ENCODE results near the gene KCNJ5.

Gene KCNJ5

GRCh38 chr11:128910576-128910975 lies 19.4 kb downstream of the KCNJ5 start:
- H3K4me3 ChIP-seq (ENCODE audit: low read depth in 1 of 2, low read length in 2 of 2), result no peak overlapping the region
- no peak overlapping the region for H3K27ac ChIP-seq (ENCODE audit: low read length)
- DNase-seq (no peak), ATAC-seq (ENCODE audit: insufficient read depth, low read depth) (no peak)
- no peaks in the 10 kb centered on the region for H3K36me3 ChIP-seq (ENCODE audit: insufficient read depth, low read length)
- no peak overlapping the region for H3K4me2 ChIP-seq (ENCODE audit: insufficient read depth, low read length)
- H3K9ac ChIP-seq (ENCODE audit: low read depth, low read length), result no peak overlapping the region
- no peak overlapping the region for H2AFZ ChIP-seq (ENCODE audit: low read depth, low read length)
- H3K9me3 ChIP-seq (ENCODE audit: insufficient read depth, low read length, severe bottlenecking), result no peaks in the 10 kb centered on the region
- no peaks in the 10 kb centered on the region for H3K79me2 ChIP-seq (ENCODE audit: insufficient read depth, low read length)
- TF ChIP-seq EZH2 (IDR thresholded peaks at IDR 0.05; ENCODE audit: borderline replicate concordance, low read depth, low read length, severe bottlenecking) (no peak), CTCF (IDR thresholded peaks at IDR 0.05; ENCODE audit: borderline replicate concordance, extremely low read depth, low read length, poor library complexity, severe bottlenecking) (no peak)
- H3K4me1 ChIP-seq (ENCODE audit: insufficient read depth, low read length), result no peaks in the 10 kb centered on the region
- H3K27me3 ChIP-seq (ENCODE audit: insufficient read depth, low read length, poor library complexity), result peaks cover 16% of the 10 kb centered on the region
- no peaks in the 10 kb centered on the region for H4K20me1 ChIP-seq (ENCODE audit: insufficient read depth, low read length)

- no peak for DNase-seq
- no peak overlapping the region for H3K27ac ChIP-seq (ENCODE audit: low read length)
- H3K9me3 ChIP-seq (ENCODE audit: insufficient read depth, low read length, severe bottlenecking), result no peaks in the 10 kb centered on the region
- H3K4me2 ChIP-seq (ENCODE audit: insufficient read depth, low read length), result no peak overlapping the region
- H3K9ac ChIP-seq (ENCODE audit: low read depth, low read length), result no peak overlapping the region
- no peak for ATAC-seq (ENCODE audit: insufficient read depth, low read depth)
- peaks cover 13% of the 10 kb centered on the region for H3K27me3 ChIP-seq (ENCODE audit: insufficient read depth, low read length, poor library complexity)
- H3K4me1 ChIP-seq (ENCODE audit: insufficient read depth, low read length), result no peaks in the 10 kb centered on the region
- H3K36me3 ChIP-seq (ENCODE audit: insufficient read depth, low read length), result no peaks in the 10 kb centered on the region
- H3K79me2 ChIP-seq (ENCODE audit: insufficient read depth, low read length), result no peaks in the 10 kb centered on the region
- TF ChIP-seq CTCF (IDR thresholded peaks at IDR 0.05; ENCODE audit: borderline replicate concordance, extremely low read depth, low read length, poor library complexity, severe bottlenecking) (no peak), EZH2 (IDR thresholded peaks at IDR 0.05; ENCODE audit: borderline replicate concordance, low read depth, low read length, severe bottlenecking) (no peak)
- no peaks in the 10 kb centered on the region for H4K20me1 ChIP-seq (ENCODE audit: insufficient read depth, low read length)
- no peak overlapping the region for H2AFZ ChIP-seq (ENCODE audit: low read depth, low read length)
- no peak overlapping the region for H3K4me3 ChIP-seq (ENCODE audit: low read depth in 1 of 2, low read length in 2 of 2)
These were observed 20.1 kb downstream of the KCNJ5 start for GRCh38 chr11:128911239-128911638.

GRCh38 chr11:128911701-128912100 lies 20.5 kb downstream of the KCNJ5 start:
- Histone ChIP-seq H3K79me2 (ENCODE audit: insufficient read depth, low read length) (no peaks in the 10 kb centered on the region), H4K20me1 (ENCODE audit: insufficient read depth, low read length) (no peaks in the 10 kb centered on the region), H3K9me3 (ENCODE audit: insufficient read depth, low read length, severe bottlenecking) (no peaks in the 10 kb centered on the region), H3K4me3 (ENCODE audit: low read depth in 1 of 2, low read length in 2 of 2) (no peak overlapping the region), H3K27me3 (ENCODE audit: insufficient read depth, low read length, poor library complexity) (peaks cover 10% of the 10 kb centered on the region), H3K36me3 (ENCODE audit: insufficient read depth, low read length) (no peaks in the 10 kb centered on the region), H3K27ac (ENCODE audit: low read length) (no peak overlapping the region), H3K4me1 (ENCODE audit: insufficient read depth, low read length) (no peaks in the 10 kb centered on the region), H2AFZ (ENCODE audit: low read depth, low read length) (no peak overlapping the region), H3K9ac (ENCODE audit: low read depth, low read length) (no peak overlapping the region), H3K4me2 (ENCODE audit: insufficient read depth, low read length) (no peak overlapping the region)
- TF ChIP-seq CTCF (IDR thresholded peaks at IDR 0.05; ENCODE audit: borderline replicate concordance, extremely low read depth, low read length, poor library complexity, severe bottlenecking) (no peak), EZH2 (IDR thresholded peaks at IDR 0.05; ENCODE audit: borderline replicate concordance, low read depth, low read length, severe bottlenecking) (no peak)
- ATAC-seq (ENCODE audit: insufficient read depth, low read depth), result no peak
- DNase-seq, result no peak

- H4K20me1 ChIP-seq (ENCODE audit: insufficient read depth, low read length), result no peaks in the 10 kb centered on the region
- peaks cover 13% of the 10 kb centered on the region for H3K27me3 ChIP-seq (ENCODE audit: insufficient read depth, low read length, poor library complexity)
- no peaks in the 10 kb centered on the region for H3K36me3 ChIP-seq (ENCODE audit: insufficient read depth, low read length)
- H3K4me1 ChIP-seq (ENCODE audit: insufficient read depth, low read length), result no peaks in the 10 kb centered on the region
- H3K4me3 ChIP-seq (ENCODE audit: low read depth in 1 of 2, low read length in 2 of 2), result no peak overlapping the region
- no peak overlapping the region for H3K4me2 ChIP-seq (ENCODE audit: insufficient read depth, low read length)
- ATAC-seq (ENCODE audit: insufficient read depth, low read depth) (no peak), DNase-seq (no peak)
- H3K9me3 ChIP-seq (ENCODE audit: insufficient read depth, low read length, severe bottlenecking), result no peaks in the 10 kb centered on the region
- no peak overlapping the region for H2AFZ ChIP-seq (ENCODE audit: low read depth, low read length)
- no peak overlapping the region for H3K27ac ChIP-seq (ENCODE audit: low read length)
- no peak overlapping the region for H3K9ac ChIP-seq (ENCODE audit: low read depth, low read length)
- TF ChIP-seq CTCF (IDR thresholded peaks at IDR 0.05; ENCODE audit: borderline replicate concordance, extremely low read depth, low read length, poor library complexity, severe bottlenecking) (no peak), EZH2 (IDR thresholded peaks at IDR 0.05; ENCODE audit: borderline replicate concordance, low read depth, low read length, severe bottlenecking) (no peak)
- H3K79me2 ChIP-seq (ENCODE audit: insufficient read depth, low read length), result no peaks in the 10 kb centered on the region
These were observed 22.6 kb downstream of the KCNJ5 start for GRCh38 chr11:128913806-128914205.
